Measurements from ENCODE around the gene ATP6V0A1.
A peak's percentile ranks its signal among the peaks of the same experiment; 100 is the strongest.

The ATP6V0A1 gene

GRCh38 chr17:42530952-42531454, 72.3 kb downstream of the ATP6V0A1 start:
- no peak for DNase-seq (ENCODE audit: extremely low read depth, low read depth)
- TF ChIP-seq CTCF (IDR thresholded peaks at IDR 0.05; ENCODE audit: low read depth, low read length), result no peak

- peak; percentile 35 for TF ChIP-seq CTCF (IDR thresholded peaks at IDR 0.05; ENCODE audit: low read depth, low read length)
- no peak for DNase-seq (ENCODE audit: extremely low read depth, low read depth)
Measured at GRCh38 chr17:42531455-42532354, 73.0 kb downstream of the ATP6V0A1 start.

GRCh38 chr17:42535155-42536047, 76.7 kb downstream of the ATP6V0A1 start:
- DNase-seq (ENCODE audit: extremely low read depth, low read depth), result no peak
- no peak for TF ChIP-seq CTCF (IDR thresholded peaks at IDR 0.05; ENCODE audit: low read depth, low read length)

GRCh38 chr17:42536048-42536371, 77.3 kb downstream of the ATP6V0A1 start, which contains the start of gene NAGLU:
NAGLU (plus strand) TSS chr17:42536241; CDS start chr17:42536273, 32 bp downstream.
- TF ChIP-seq CTCF (IDR thresholded peaks at IDR 0.05; ENCODE audit: low read depth, low read length), result no peak
- peak; percentile 71 for DNase-seq (ENCODE audit: extremely low read depth, low read depth)

- no peak for DNase-seq (ENCODE audit: extremely low read depth, low read depth)
- no peak for TF ChIP-seq CTCF (IDR thresholded peaks at IDR 0.05; ENCODE audit: low read depth, low read length)
Measured at GRCh38 chr17:42536372-42537155, 77.9 kb downstream of the ATP6V0A1 start.

GRCh38 chr17:42537156-42537805, 78.6 kb downstream of the ATP6V0A1 start:
- TF ChIP-seq CTCF (IDR thresholded peaks at IDR 0.05; ENCODE audit: low read depth, low read length), result no peak
- DNase-seq (ENCODE audit: extremely low read depth, low read depth), result no peak
